Smooth muscle cell (in vitro differentiated cells): ENCODE measurements around the gene CALN1. TPM values are rescaled to one million over a fixed set of nuclear protein-coding genes. Genes with fewer than 3 reads are reported as not detected.
"Not testable (repeated sequence)": the region's sequence is repeated elsewhere in the genome, so short reads cannot be mapped to it uniquely, and the experiment has no call there.

Experiments
- DNase-seq: peaks from one replicate; lab custom pipeline; 2025; ENCODE audit not compliant: unreplicated experiment; lab: John Stamatoyannopoulos, UW
- H2AFZ ChIP-seq: fragments of 200-600 bp; sonication (generic); 2 replicates; pipeline ENCODE4 v1.6.0; 2016; ENCODE audit warnings: antibody characterized with exemption, low read depth, mild to moderate bottlenecking
- H3F3A ChIP-seq: fragments of 200-600 bp; sonication (generic); 2 replicates; pipeline ENCODE4 v1.6.0; 2017; ENCODE audit warnings: antibody characterized with exemption, low read depth
- H3K27ac ChIP-seq: fragments of 200-600 bp; sonication (generic); 2 replicates; pipeline ENCODE4 v1.5.1; 2016; ENCODE audit warnings: low read depth, mild to moderate bottlenecking
- H3K27me3 ChIP-seq: fragments of 200-600 bp; sonication (generic); 2 replicates; pipeline ENCODE4 v1.6.1; 2016; ENCODE audit warnings: low read depth, mild to moderate bottlenecking
- H3K36me3 ChIP-seq: fragments of 200-600 bp; sonication (generic); 2 replicates; pipeline ENCODE4 v1.5.1; 2016; ENCODE audit warnings: low read depth
- H3K4me1 ChIP-seq: fragments of 200-600 bp; sonication (generic); 2 replicates; pipeline ENCODE4 v1.5.1; 2016; ENCODE audit warnings: low read depth
- H3K4me2 ChIP-seq: fragments of 200-600 bp; sonication (generic); 2 replicates; pipeline ENCODE4 v1.6.0; 2016; ENCODE audit warnings: mild to moderate bottlenecking
- H3K4me3 ChIP-seq: fragments of 200-600 bp; sonication (generic); 2 replicates; pipeline ENCODE4 v1.5.1; 2016; ENCODE audit warnings: mild to moderate bottlenecking
- H3K79me2 ChIP-seq: fragments of 200-600 bp; sonication (generic); 2 replicates; pipeline ENCODE4 v1.6.0; 2016; ENCODE audit warnings: low read depth, mild to moderate bottlenecking
- H3K9ac ChIP-seq: fragments of 200-600 bp; sonication (generic); 2 replicates; pipeline ENCODE4 v1.6.0; 2016; ENCODE audit warnings: low read depth
- H3K9me3 ChIP-seq: fragments of 200-600 bp; sonication (generic); replicated peaks from 2 replicates; pipeline ENCODE4 v1.5.1; 2016; ENCODE audit warnings: low read depth
- H4K20me1 ChIP-seq: fragments of 200-600 bp; sonication (generic); 2 replicates; pipeline ENCODE4 v1.6.0; 2016; ENCODE audit warnings: low read depth
- WGBS: methylation state at CpG from one replicate; pipeline ENCODE4 v1.1.7; 2016; ENCODE audit warnings: low lambda C conversion rate; 5-methylcytosine and 5-hydroxymethylcytosine counted together
- polyA plus RNA-seq: library from polyadenylated mRNA; unstranded; fragments of >200 nt; fragmentation: Nextera tagmentation; extraction: Ambion mirVana; gene quantifications from 2 replicates; pipeline ENCODE4 v1.2.1, GENCODE V29; 2016
- total RNA-seq: library from RNA; depleted of rRNA; stranded (reverse); fragments of >200 nt; gene quantifications from 2 replicates; pipeline ENCODE4 v1.2.3, GENCODE V29; 2014
- TF ChIP-seq, protein P1 (sequence below): fragments of 200-600 bp; sonication (generic); IDR thresholded peaks from 2 replicates; pipeline ENCODE4 v1.5.1; 2017; ENCODE audit warnings: borderline replicate concordance, mild to moderate bottlenecking, antibody characterized with exemption; ENCODE audit not compliant: insufficient read depth, poor library complexity, severe bottlenecking

The CALN1 gene
- total and polyA plus RNA-seq, 2 experiments from 2014 or later: not detected

DNA sequence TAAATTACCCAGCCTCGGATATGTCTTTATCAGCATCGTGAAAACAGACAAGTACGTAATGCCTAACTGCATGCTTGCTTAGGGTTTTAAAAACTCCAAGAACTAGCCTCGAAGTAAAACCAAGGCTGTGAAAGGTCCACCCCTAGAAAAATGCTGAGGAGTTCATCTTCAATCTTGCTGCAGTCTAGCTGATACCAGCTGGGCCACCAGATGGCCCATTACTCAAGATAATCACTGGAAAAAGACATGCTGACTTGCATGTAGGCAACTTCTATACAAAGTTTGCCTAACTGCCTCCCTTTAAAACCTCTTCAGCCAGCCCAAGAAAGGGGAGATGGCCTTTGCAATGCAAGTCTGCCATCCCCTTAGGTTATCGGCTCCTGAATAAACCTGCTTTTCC lies 666.1 kb downstream of the CALN1 start:
- no peaks in the 10 kb centered on the region for H3F3A ChIP-seq
- H3K4me3 ChIP-seq: no peak overlapping the region
- no peaks in the 10 kb centered on the region for H3K4me1 ChIP-seq
- no peaks in the 10 kb centered on the region for H4K20me1 ChIP-seq
- H3K9ac ChIP-seq: no peak overlapping the region
- H2AFZ ChIP-seq: no peak overlapping the region
- WGBS: 55% methylated on average over 5 of the region's 5 CpGs
- H3K79me2 ChIP-seq: no peaks in the 10 kb centered on the region
- H3K27me3 ChIP-seq: peaks cover 2% of the 10 kb centered on the region
- no peaks in the 10 kb centered on the region for H3K36me3 ChIP-seq
- H3K9me3 ChIP-seq: no peaks in the 10 kb centered on the region
- no peak overlapping the region for H3K4me2 ChIP-seq
- no peak overlapping the region for H3K27ac ChIP-seq
- TF ChIP-seq, protein P1, sequence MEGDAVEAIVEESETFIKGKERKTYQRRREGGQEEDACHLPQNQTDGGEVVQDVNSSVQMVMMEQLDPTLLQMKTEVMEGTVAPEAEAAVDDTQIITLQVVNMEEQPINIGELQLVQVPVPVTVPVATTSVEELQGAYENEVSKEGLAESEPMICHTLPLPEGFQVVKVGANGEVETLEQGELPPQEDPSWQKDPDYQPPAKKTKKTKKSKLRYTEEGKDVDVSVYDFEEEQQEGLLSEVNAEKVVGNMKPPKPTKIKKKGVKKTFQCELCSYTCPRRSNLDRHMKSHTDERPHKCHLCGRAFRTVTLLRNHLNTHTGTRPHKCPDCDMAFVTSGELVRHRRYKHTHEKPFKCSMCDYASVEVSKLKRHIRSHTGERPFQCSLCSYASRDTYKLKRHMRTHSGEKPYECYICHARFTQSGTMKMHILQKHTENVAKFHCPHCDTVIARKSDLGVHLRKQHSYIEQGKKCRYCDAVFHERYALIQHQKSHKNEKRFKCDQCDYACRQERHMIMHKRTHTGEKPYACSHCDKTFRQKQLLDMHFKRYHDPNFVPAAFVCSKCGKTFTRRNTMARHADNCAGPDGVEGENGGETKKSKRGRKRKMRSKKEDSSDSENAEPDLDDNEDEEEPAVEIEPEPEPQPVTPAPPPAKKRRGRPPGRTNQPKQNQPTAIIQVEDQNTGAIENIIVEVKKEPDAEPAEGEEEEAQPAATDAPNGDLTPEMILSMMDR: peak; percentile 22
- DNase-seq: no peak

DNA sequence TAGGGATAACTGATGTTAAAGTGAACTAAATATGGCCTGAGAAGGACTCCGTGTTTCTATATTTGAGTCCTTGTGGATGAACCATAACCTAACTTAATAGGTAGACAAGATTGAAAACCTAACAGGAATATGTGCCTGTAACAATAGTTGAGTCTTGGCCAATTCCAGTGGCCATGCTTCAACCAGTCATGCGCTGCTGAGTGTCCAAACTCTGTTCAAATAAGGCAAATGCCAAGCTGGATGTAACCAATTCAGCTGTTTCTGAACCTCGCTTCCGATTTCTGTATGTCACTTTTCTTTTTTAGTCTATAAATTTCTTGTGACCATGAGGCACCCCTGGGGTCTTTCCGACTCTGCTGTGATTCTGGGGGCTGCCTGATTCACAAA lies 672.0 kb downstream of the CALN1 start:
- Histone ChIP-seq H3K27ac (no peak overlapping the region), H3K4me1 (peaks cover 5% of the 10 kb centered on the region), H2AFZ (no peak overlapping the region), H3F3A (no peaks in the 10 kb centered on the region), H3K79me2 (no peaks in the 10 kb centered on the region), H4K20me1 (no peaks in the 10 kb centered on the region), H3K36me3 (no peaks in the 10 kb centered on the region), H3K4me3 (no peak overlapping the region), H3K9ac (no peak overlapping the region), H3K4me2 (no peak overlapping the region), H3K27me3 (no peaks in the 10 kb centered on the region), H3K9me3 (no peaks in the 10 kb centered on the region)
- DNase-seq: no peak
- TF ChIP-seq, protein P1: no peak
- WGBS: 74% methylated on average over 5 of the region's 5 CpGs

DNA sequence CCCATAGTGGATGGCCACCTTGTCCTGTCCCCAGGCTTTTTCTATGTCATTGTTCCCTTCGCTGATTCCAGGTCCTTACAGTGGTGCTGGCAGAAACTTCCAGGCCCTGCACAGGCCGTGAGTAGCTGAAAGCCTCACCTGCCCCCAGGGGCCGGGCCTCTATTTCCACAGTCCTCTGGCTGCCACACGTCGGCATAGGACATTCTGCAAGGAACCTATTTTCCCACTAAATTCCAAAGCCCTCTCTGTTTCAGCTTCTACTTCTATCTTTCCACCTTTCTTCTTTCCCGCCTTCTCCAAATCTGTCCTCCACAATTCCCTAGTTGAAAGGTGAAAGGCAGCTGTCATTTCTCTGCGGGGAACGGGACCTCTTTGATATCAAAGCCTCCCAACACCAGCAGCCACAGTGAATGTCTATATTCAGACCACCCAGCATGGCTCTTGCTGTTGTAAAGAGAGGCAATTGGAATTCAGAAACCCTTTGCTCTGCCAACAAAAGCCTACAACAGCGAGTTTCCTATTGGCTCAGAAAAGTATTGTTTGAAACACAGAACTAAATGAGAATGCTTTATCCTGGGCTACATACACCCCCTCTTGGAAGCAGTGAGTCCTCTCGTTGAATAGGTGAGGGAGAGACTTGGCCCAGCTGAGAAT lies 672.5 kb downstream of the CALN1 start:
- H4K20me1 ChIP-seq: no peaks in the 10 kb centered on the region
- no peak overlapping the region for H3K4me2 ChIP-seq
- H3F3A ChIP-seq: no peaks in the 10 kb centered on the region
- no peaks in the 10 kb centered on the region for H3K36me3 ChIP-seq
- no peaks in the 10 kb centered on the region for H3K9me3 ChIP-seq
- 73% methylated on average over 10 of the region's 10 CpGs for WGBS
- H3K4me3 ChIP-seq: no peak overlapping the region
- H3K27ac ChIP-seq: no peak overlapping the region
- no peak overlapping the region for H3K9ac ChIP-seq
- TF ChIP-seq, protein P1: no peak
- no peak for DNase-seq
- no peak overlapping the region for H2AFZ ChIP-seq
- no peaks in the 10 kb centered on the region for H3K79me2 ChIP-seq
- H3K27me3 ChIP-seq: no peaks in the 10 kb centered on the region
- peaks cover 5% of the 10 kb centered on the region for H3K4me1 ChIP-seq

DNA sequence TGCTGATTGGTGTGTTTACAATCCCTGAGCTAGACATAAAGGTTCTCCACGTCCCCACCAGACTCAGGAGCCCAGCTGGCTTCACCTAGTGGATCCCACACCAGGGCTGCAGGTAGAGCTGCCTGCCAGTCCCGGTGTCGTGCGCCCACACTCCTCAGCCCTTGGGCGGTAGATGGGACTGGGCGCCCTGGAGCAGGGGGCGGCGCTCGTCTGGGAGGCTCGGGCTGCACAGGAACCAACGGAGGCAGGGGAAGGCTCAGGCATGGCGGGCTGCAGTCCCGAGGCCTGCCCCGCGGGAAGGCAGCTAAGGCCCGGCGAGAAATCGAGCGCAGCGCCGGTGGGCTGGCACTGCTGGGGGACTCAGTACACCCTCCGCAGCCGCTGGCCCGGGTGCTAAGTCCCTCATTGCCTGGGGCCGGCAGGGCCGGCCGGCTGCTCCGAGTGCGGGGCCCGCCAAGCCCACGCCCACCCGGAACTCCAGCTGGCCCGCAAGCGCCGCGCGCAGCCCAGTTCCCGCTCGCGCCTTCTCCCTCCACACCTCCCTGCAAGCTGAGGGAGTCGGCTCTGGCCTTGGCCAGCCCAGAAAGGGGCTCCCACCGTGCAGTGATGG lies 674.1 kb downstream of the CALN1 start:
- not testable (repeated sequence) for H3K4me3 ChIP-seq, H3K9ac ChIP-seq, H3K79me2 ChIP-seq, H3K4me1 ChIP-seq, DNase-seq, H4K20me1 ChIP-seq, H2AFZ ChIP-seq, H3K27ac ChIP-seq, H3K9me3 ChIP-seq, H3K36me3 ChIP-seq, H3K4me2 ChIP-seq, H3K27me3 ChIP-seq, H3F3A ChIP-seq
- 88% methylated on average over 14 of the region's 42 CpGs for WGBS
